T follicular helper cell (primary cell): ENCODE data around the gene NUTM2D.
"Not testable (repeated sequence)": the region's sequence is repeated elsewhere in the genome, so short reads cannot be mapped to it uniquely, and the experiment has no call there.

Source experiments
- DNase-seq: peaks from one replicate; pipeline ENCODE4 v3.0.0-alpha.2; 2020; ENCODE audit warnings: low read depth

Gene NUTM2D

GRCh38 chr10:87379115-87379514 lies 21.6 kb downstream of the NUTM2D start:
- DNase-seq: not testable (repeated sequence)

DNA sequence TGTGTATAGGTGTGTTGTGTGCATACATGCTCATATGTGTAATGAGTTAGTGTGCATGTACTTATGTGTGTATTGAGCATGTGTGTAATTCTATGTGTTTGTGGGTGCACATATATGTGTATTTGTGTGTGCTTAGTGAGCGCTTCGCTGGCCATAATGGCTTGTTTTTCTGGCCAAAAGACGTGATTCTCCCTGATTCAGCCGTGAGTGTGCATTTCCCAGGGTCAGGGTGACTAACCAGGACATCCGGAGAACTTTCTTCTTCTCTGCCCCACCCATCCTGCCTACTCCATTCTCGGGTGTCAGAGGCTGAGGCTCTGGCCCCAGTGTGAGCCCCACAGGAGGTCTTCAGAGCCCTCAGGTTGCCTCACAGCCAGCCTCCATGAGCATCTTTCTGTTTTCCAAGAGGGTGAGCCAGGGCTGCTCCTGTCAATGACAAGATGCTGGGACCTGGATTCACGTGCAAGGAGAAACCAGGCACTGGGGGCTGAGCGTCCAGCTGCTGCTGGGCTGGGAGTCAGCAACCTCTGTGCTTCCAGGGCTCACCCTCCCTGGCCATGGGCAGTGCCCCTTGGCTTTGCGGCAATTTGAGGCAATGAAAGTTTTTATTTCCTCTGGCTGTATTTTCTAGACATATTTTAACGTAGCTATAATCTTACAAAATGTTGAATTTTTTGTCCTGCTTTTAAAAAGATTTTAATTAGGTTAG lies 25.8 kb downstream of the NUTM2D start:
- not testable (repeated sequence) for DNase-seq

GRCh38 chr10:87384283-87384682 lies 26.7 kb downstream of the NUTM2D start:
- DNase-seq: not testable (repeated sequence)

DNA sequence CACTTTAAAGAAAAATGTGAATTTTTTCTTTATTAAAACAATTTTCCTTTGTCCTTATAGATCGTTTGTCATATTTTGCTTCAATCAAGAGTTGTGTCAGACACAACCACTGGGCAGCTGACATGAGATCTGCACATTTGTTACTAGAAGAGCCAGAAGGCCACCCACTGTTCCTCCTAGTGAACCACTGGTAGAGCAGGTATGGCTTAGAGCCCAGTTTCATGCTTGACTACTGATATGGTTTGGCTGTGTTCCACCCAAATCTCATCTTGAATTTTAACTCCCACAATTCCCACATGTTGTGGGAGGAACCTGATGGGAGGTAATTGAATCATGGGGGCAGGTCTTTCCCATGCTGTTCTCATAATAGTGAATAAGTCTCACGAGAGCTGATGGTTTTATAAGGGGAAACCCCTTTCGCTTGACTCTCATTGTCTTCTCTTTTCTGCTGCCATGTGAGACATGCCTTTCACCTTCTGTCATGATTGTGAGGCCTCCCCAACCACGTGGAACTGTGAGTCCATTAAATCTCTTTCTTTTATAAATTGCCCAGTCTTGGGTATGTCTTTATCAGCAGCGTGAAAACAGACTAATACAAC lies 28.3 kb downstream of the NUTM2D start:
- DNase-seq: not testable (repeated sequence)

DNA sequence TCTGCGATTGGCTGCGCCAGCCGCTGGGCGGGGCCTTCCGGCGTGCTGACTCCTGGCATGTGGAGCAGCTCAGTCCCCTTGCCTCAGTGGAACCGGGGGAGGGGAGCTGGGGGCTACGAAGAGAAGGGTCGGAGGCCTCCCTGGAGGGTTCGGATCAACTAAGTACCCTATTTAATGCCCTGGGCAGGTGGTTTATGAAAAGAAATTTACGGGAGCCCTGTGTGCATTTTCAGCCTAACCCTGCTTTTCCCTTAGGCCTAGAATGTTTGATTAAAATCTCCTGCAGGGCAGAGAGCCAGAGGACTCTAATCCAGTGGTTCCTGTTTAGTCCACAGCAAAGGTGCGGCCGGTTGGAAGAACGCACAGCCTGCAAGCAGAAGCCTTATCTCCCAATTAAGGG lies 33.8 kb downstream of the NUTM2D start:
- DNase-seq: not testable (repeated sequence)

DNA sequence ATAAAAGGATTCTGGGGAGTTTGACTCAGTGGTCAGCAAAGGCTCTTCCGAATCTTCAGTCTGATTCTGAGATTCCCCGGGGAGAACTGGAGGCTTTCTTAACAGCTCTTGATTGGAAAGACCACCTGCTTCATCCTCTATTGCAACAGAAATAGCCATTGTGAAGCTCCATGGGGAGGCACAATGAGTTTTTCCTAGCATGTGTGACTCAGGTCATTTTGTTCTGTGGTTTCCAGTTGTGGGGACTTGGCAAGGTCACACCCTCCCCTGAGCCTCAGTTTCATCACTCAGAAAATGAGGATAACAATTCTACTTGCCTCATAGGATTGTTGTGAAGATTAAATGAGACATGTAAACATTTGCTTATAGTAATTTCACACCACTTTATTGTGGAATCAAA lies 38.7 kb downstream of the NUTM2D start:
- DNase-seq: not testable (repeated sequence)

DNA sequence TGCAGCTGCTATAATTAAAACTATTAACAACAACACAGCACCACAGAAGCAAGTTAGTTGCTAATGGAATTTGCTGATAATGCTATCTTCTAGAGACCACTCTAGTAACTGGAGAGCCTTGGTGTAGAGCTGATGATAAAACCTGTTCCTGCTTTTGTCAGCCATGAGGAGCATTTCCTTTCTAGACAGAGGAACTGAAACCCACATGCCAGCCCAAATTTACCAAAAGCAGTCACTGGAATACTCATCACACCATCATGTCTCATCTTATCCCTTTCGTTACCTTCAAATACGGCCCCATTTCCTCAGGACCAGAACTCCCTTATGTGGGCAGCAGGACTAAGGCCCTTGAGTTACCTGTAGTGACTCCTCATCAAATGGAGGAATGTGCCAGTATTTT lies 40.9 kb downstream of the NUTM2D start:
- DNase-seq: not testable (repeated sequence)

GRCh38 chr10:87407516-87408467 lies 50.2 kb downstream of the NUTM2D start:
- not testable (repeated sequence) for DNase-seq

- not testable (repeated sequence) for DNase-seq
Measured at GRCh38 chr10:87413921-87414320, 56.4 kb downstream of the NUTM2D start.
